ENCODE results near the gene MAD1L1.
"Not testable (repeated sequence)": the region's sequence is repeated elsewhere in the genome, so short reads cannot be mapped to it uniquely, and the experiment has no call there.

MAD1L1 gene

GRCh38 chr7:1824882-1825646 is 407.7 kb downstream of the MAD1L1 start:
- peak overlapping the region; percentile 36 for H3K4me2 ChIP-seq (ENCODE audit: insufficient read depth, low read length)
- not testable (repeated sequence) for H2AFZ ChIP-seq (ENCODE audit: low read depth, low read length); H3K4me3 ChIP-seq (ENCODE audit: low read depth in 1 of 2, low read length in 2 of 2); H3K27me3 ChIP-seq (ENCODE audit: insufficient read depth, low read length, poor library complexity); H3K79me2 ChIP-seq (ENCODE audit: insufficient read depth, low read length); H3K9me3 ChIP-seq (ENCODE audit: insufficient read depth, low read length, severe bottlenecking); H3K36me3 ChIP-seq (ENCODE audit: insufficient read depth, low read length); DNase-seq
- ATAC-seq (ENCODE audit: insufficient read depth, low read depth): 0 out of 3 replicates have a peak, but pooled peaks have one; percentile 6
- peak overlapping the region; percentile 57 for H3K27ac ChIP-seq (ENCODE audit: low read length)
- peaks cover 37% of the 10 kb centered on the region for H3K4me1 ChIP-seq (ENCODE audit: insufficient read depth, low read length)
- peak overlapping the region; percentile 12; the same call in 1 of the 2 replicates for H3K9ac ChIP-seq (ENCODE audit: low read depth, low read length)
- peaks cover 20% of the 10 kb centered on the region for H4K20me1 ChIP-seq (ENCODE audit: insufficient read depth, low read length)

GRCh38 chr7:1824151-1824881 is 408.4 kb downstream of the MAD1L1 start:
- ATAC-seq (ENCODE audit: insufficient read depth, low read depth) (peak; percentile 88), DNase-seq (peak; percentile 80)
- H3K27me3 ChIP-seq (ENCODE audit: insufficient read depth, low read length, poor library complexity); H2AFZ ChIP-seq (ENCODE audit: low read depth, low read length); H3K36me3 ChIP-seq (ENCODE audit: insufficient read depth, low read length); H3K4me3 ChIP-seq (ENCODE audit: low read depth in 1 of 2, low read length in 2 of 2); H3K9me3 ChIP-seq (ENCODE audit: insufficient read depth, low read length, severe bottlenecking): not testable (repeated sequence)
- H3K4me1 ChIP-seq (ENCODE audit: insufficient read depth, low read length): peaks cover 44% of the 10 kb centered on the region
- H4K20me1 ChIP-seq (ENCODE audit: insufficient read depth, low read length): peaks cover 25% of the 10 kb centered on the region
- H3K27ac ChIP-seq (ENCODE audit: low read length): peak overlapping the region; percentile 26; the same call in 1 of the 2 replicates
- H3K79me2 ChIP-seq (ENCODE audit: insufficient read depth, low read length): peaks cover 15% of the 10 kb centered on the region
- peak overlapping the region; percentile 39 for H3K4me2 ChIP-seq (ENCODE audit: insufficient read depth, low read length)
- H3K9ac ChIP-seq (ENCODE audit: low read depth, low read length): 0 out of 2 replicates have a peak overlapping the region, but pooled peaks have one; percentile 2

GRCh38 chr7:1823376-1824150 is 409.2 kb downstream of the MAD1L1 start:
- Histone ChIP-seq H3K36me3 (ENCODE audit: insufficient read depth, low read length) (peaks cover 4% of the 10 kb centered on the region; the same call in 1 of the 2 replicates), H3K27me3 (ENCODE audit: insufficient read depth, low read length, poor library complexity) (no peaks in the 10 kb centered on the region), H3K9me3 (ENCODE audit: insufficient read depth, low read length, severe bottlenecking) (no peaks in the 10 kb centered on the region), H2AFZ (ENCODE audit: low read depth, low read length) (no peak overlapping the region), H3K4me2 (ENCODE audit: insufficient read depth, low read length) (peak overlapping the region; percentile 39; the same call in 1 of the 2 replicates), H3K9ac (ENCODE audit: low read depth, low read length) (no peak overlapping the region), H3K4me3 (ENCODE audit: low read depth in 1 of 2, low read length in 2 of 2) (no peak overlapping the region), H4K20me1 (ENCODE audit: insufficient read depth, low read length) (peaks cover 28% of the 10 kb centered on the region), H3K79me2 (ENCODE audit: insufficient read depth, low read length) (peaks cover 15% of the 10 kb centered on the region), H3K4me1 (ENCODE audit: insufficient read depth, low read length) (peaks cover 50% of the 10 kb centered on the region), H3K27ac (ENCODE audit: low read length) (peak overlapping the region; percentile 26; the same call in 1 of the 2 replicates)
- ATAC-seq (ENCODE audit: insufficient read depth, low read depth) (no peak), DNase-seq (no peak)
- TF ChIP-seq EZH2 (IDR thresholded peaks at IDR 0.05; ENCODE audit: borderline replicate concordance, low read depth, low read length, severe bottlenecking) (no peak), CTCF (IDR thresholded peaks at IDR 0.05; ENCODE audit: borderline replicate concordance, extremely low read depth, low read length, poor library complexity, severe bottlenecking) (no peak)

- no peak overlapping the region for H3K4me3 ChIP-seq (ENCODE audit: low read depth in 1 of 2, low read length in 2 of 2)
- peaks cover 33% of the 10 kb centered on the region for H3K4me1 ChIP-seq (ENCODE audit: insufficient read depth, low read length)
- H3K9me3 ChIP-seq (ENCODE audit: insufficient read depth, low read length, severe bottlenecking): no peaks in the 10 kb centered on the region
- ATAC-seq (ENCODE audit: insufficient read depth, low read depth) (peak; percentile 65), DNase-seq (peak; percentile 58)
- no peak overlapping the region for H3K27ac ChIP-seq (ENCODE audit: low read length)
- no peak overlapping the region for H3K9ac ChIP-seq (ENCODE audit: low read depth, low read length)
- peaks cover 22% of the 10 kb centered on the region for H4K20me1 ChIP-seq (ENCODE audit: insufficient read depth, low read length)
- H3K27me3 ChIP-seq (ENCODE audit: insufficient read depth, low read length, poor library complexity): no peaks in the 10 kb centered on the region
- H3K36me3 ChIP-seq (ENCODE audit: insufficient read depth, low read length): peaks cover 6% of the 10 kb centered on the region
- peaks cover 19% of the 10 kb centered on the region for H3K79me2 ChIP-seq (ENCODE audit: insufficient read depth, low read length)
- H2AFZ ChIP-seq (ENCODE audit: low read depth, low read length): no peak overlapping the region
- no peak overlapping the region for H3K4me2 ChIP-seq (ENCODE audit: insufficient read depth, low read length)
- TF ChIP-seq EZH2 (IDR thresholded peaks at IDR 0.05; ENCODE audit: borderline replicate concordance, low read depth, low read length, severe bottlenecking) (no peak), CTCF (IDR thresholded peaks at IDR 0.05; ENCODE audit: borderline replicate concordance, extremely low read depth, low read length, poor library complexity, severe bottlenecking) (no peak)
These were observed 413.4 kb downstream of the MAD1L1 start for GRCh38 chr7:1819259-1819841.

All from DND-41 (cell line).